H1 (cell line): Measurements from ENCODE around the gene CEACAM7. TPM values are rescaled to one million over a fixed set of nuclear protein-coding genes. Genes with fewer than 3 reads are reported as not detected.

Experiments
- CTCF ChIA-PET: fragments of 300-600 bp; sonication (Branson Sonifier 250); formaldehyde crosslinking; loops from one replicate; lab custom pipeline; 2021; ENCODE audit not compliant: partially characterized antibody; lab: Charles Lee
- POLR2A ChIA-PET: fragments of 300-600 bp; sonication (Branson Sonifier 250); formaldehyde crosslinking; loops from one replicate; lab custom pipeline; 2021; ENCODE audit warnings: inconsistent platforms; ENCODE audit not compliant: partially characterized antibody; lab: Charles Lee
- DNase-seq, 2 experiments: peaks; one replicate each; pipeline versions ENCODE4 v3.0.0 to v3.0.0-alpha.2; 2010 to 2022; ENCODE audit warnings: low spot score in 2 of 2, low read depth in 1 of 2, mixed read lengths in 1 of 2
- FAIRE-seq: peaks from 2 replicates; lab custom pipeline; 2011; peaks lifted over from hg19 to GRCh38; lab: Jason Lieb, UNC
- H2AFZ ChIP-seq: 2 replicates; pipeline ENCODE4 v1.8.1; 2012; ENCODE audit warnings: low read length, inconsistent platforms
- H2AK5ac ChIP-seq: 2 replicates; pipeline ENCODE4 v1.6.1; 2013; ENCODE audit warnings: low read depth, low read length
- H2BK120ac ChIP-seq: replicated peaks from 2 replicates; pipeline ENCODE3; 2013; ENCODE audit warnings: low read depth, low read length, inconsistent platforms
- H2BK12ac ChIP-seq: 2 replicates; pipeline ENCODE4 v1.6.1; 2013; ENCODE audit warnings: low read depth, low read length
- H2BK15ac ChIP-seq: 2 replicates; pipeline ENCODE4 v1.6.1; 2013; ENCODE audit warnings: low read length
- H2BK20ac ChIP-seq: 2 replicates; pipeline ENCODE4 v1.6.1; 2013; ENCODE audit warnings: low read length
- H2BK5ac ChIP-seq: 2 replicates; pipeline ENCODE4 v1.6.1; 2013; ENCODE audit warnings: low read depth, low read length
- H3K14ac ChIP-seq: 2 replicates; pipeline ENCODE4 v1.6.1; 2013; ENCODE audit warnings: inconsistent platforms; ENCODE audit not compliant: insufficient read length
- H3K18ac ChIP-seq: 2 replicates; pipeline ENCODE4 v1.6.1; 2013; ENCODE audit warnings: low read length; ENCODE audit errors: extremely low read depth
- H3K23ac ChIP-seq: 2 replicates; pipeline ENCODE4 v1.6.1; 2013; ENCODE audit warnings: inconsistent platforms; ENCODE audit not compliant: insufficient read length
- H3K23me2 ChIP-seq: 2 replicates; pipeline ENCODE4 v1.6.1; 2013; ENCODE audit warnings: low read depth, low read length
- H3K27ac ChIP-seq: 2 replicates; pipeline ENCODE4 v1.6.1; 2011; ENCODE audit warnings: low read depth, low read length, inconsistent platforms
- H3K27me3 ChIP-seq, 4 experiments: replicated peaks in 1 of 4; 1 replicate in 1 of 4; 2 replicates in 3 of 4; pipeline versions ENCODE4 v1.6.1 to v1.8.1; 2011 to 2013; ENCODE audit warnings: low read length in 3 of 4, mild to moderate bottlenecking in 3 of 4, inconsistent platforms in 2 of 4, mixed read lengths in 2 of 4, moderate library complexity in 1 of 4; ENCODE audit not compliant: control insufficient read depth in 3 of 4, insufficient read depth in 3 of 4; ENCODE audit errors: extremely low read depth in 1 of 4
- H3K36me3 ChIP-seq, 4 experiments: 2 replicates each; pipeline versions ENCODE4 v1.6.1 to v1.8.1; 2011 to 2013; ENCODE audit warnings: mild to moderate bottlenecking in 4 of 4, low read length in 3 of 4, moderate library complexity in 2 of 4, control low read depth in 1 of 4, inconsistent platforms in 1 of 4; ENCODE audit not compliant: insufficient read depth in 4 of 4, control insufficient read depth in 2 of 4
- H3K4ac ChIP-seq: replicated peaks from 2 replicates; pipeline ENCODE3; 2013; ENCODE audit warnings: low read length, low read depth, mixed read lengths, inconsistent platforms; ENCODE audit not compliant: insufficient read length
- H3K4me1 ChIP-seq, 4 experiments: replicated peaks in 1 of 4; 1 replicate in 1 of 4; 2 replicates in 3 of 4; pipeline versions ENCODE4 v1.6.1 to v1.8.1; 2011 to 2013; ENCODE audit warnings: low read length in 3 of 4, inconsistent platforms in 2 of 4, mixed read lengths in 1 of 4; ENCODE audit not compliant: insufficient read depth in 4 of 4, control insufficient read depth in 3 of 4
- H3K4me2 ChIP-seq, 2 experiments: 2 replicates each; pipeline versions ENCODE4 v1.6.1 to v1.8.1; 2011 to 2013; ENCODE audit warnings: low read depth in 2 of 2, low read length in 2 of 2, control low read depth in 1 of 2, inconsistent platforms in 1 of 2, mild to moderate bottlenecking in 1 of 2; ENCODE audit not compliant: insufficient read depth in 1 of 2
- H3K4me3 ChIP-seq, 4 experiments: fragments of 200-600, 300-600 bp in 1 of 4; sonication (generic), shearing (Covaris generic), sonication (Bioruptor Twin) in 1 of 4; 2 replicates each; pipeline versions ENCODE4 v1.5.1 to v1.8.1; 2011 to 2016; ENCODE audit warnings: low read length in 4 of 4, low read depth in 3 of 4, control low read depth in 2 of 4, inconsistent platforms in 2 of 4, mild to moderate bottlenecking in 2 of 4, mixed read lengths in 1 of 4, moderate library complexity in 1 of 4; ENCODE audit not compliant: insufficient read depth in 2 of 4; ENCODE audit errors: extremely low read depth in 1 of 4
- H3K56ac ChIP-seq: replicated peaks from 2 replicates; pipeline ENCODE3; 2013; ENCODE audit warnings: low read depth, mild to moderate bottlenecking, mixed read lengths, low read length, inconsistent platforms; ENCODE audit not compliant: insufficient read length
- H3K79me1 ChIP-seq: 2 replicates; pipeline ENCODE4 v1.6.1; 2013; ENCODE audit warnings: low read depth, low read length, control low read depth
- H3K79me2 ChIP-seq, 2 experiments: 2 replicates each; pipeline versions ENCODE4 v1.6.1 to v1.8.1; 2012 to 2013; ENCODE audit warnings: low read length in 2 of 2, mild to moderate bottlenecking in 2 of 2, inconsistent platforms in 1 of 2; ENCODE audit not compliant: insufficient read depth in 2 of 2, control insufficient read depth in 1 of 2
- H3K9ac ChIP-seq, 4 experiments: replicated peaks in 1 of 4; 1 replicate in 1 of 4; 2 replicates in 3 of 4; pipeline versions ENCODE4 v1.6.1 to v1.8.1; 2011 to 2013; ENCODE audit warnings: low read depth in 3 of 4, low read length in 3 of 4, control low read depth in 2 of 4, mild to moderate bottlenecking in 2 of 4, moderate library complexity in 2 of 4, inconsistent platforms in 1 of 4; ENCODE audit errors: extremely low read depth in 1 of 4
- H3K9me3 ChIP-seq, 2 experiments: 2 replicates each; pipeline versions ENCODE4 v1.6.1 to v1.8.1; 2012 to 2013; ENCODE audit warnings: mild to moderate bottlenecking in 2 of 2, moderate library complexity in 2 of 2, control low read depth in 1 of 2, inconsistent platforms in 1 of 2, low read depth in 1 of 2, low read length in 1 of 2, mixed read lengths in 1 of 2; ENCODE audit not compliant: insufficient read depth in 2 of 2
- H4K20me1 ChIP-seq, 2 experiments: replicated peaks in 1 of 2; 2 replicates each; pipeline versions ENCODE3 to v1.8.1; 2011 to 2013; ENCODE audit warnings: inconsistent platforms in 2 of 2, low read length in 2 of 2, mild to moderate bottlenecking in 1 of 2; ENCODE audit not compliant: insufficient read depth in 2 of 2, control insufficient read depth in 1 of 2
- H4K5ac ChIP-seq: 2 replicates; pipeline ENCODE4 v1.6.1; 2013; ENCODE audit warnings: low read length, low read depth, mixed read lengths, inconsistent platforms; ENCODE audit not compliant: insufficient read length
- H4K8ac ChIP-seq: 2 replicates; pipeline ENCODE4 v1.8.0; 2013; ENCODE audit warnings: mild to moderate bottlenecking, moderate library complexity, low read length, inconsistent platforms; ENCODE audit not compliant: insufficient read depth; ENCODE audit errors: extremely low read depth
- H4K91ac ChIP-seq: replicated peaks from 2 replicates; pipeline ENCODE3; 2013; ENCODE audit warnings: low read length, mixed read lengths, inconsistent platforms; ENCODE audit not compliant: insufficient read length
- GTF2F1 ChIP-seq: IDR thresholded peaks from 2 replicates; pipeline ENCODE4 v1.6.1; 2012; ENCODE audit warnings: low read depth, low read length, improper control_type of control experiment, borderline replicate concordance
- WGBS, 2 experiments: shearing (Covaris generic) in 1 of 2; methylation state at CpG; one replicate each; pipeline versions ENCODE4 v1.1.6 to v1.1.7; 2013 to 2015; ENCODE audit warnings: low lambda C conversion rate in 2 of 2, mixed read lengths in 2 of 2, inconsistent platforms in 1 of 2, low coverage in 1 of 2, missing lambda C conversion rate in 1 of 2; ENCODE audit not compliant: insufficient replicate concordance in 2 of 2, insufficient coverage in 1 of 2, insufficient read length in 1 of 2; ENCODE audit errors: extremely low coverage in 1 of 2, missing lambda C conversion rate in 1 of 2; 5-methylcytosine and 5-hydroxymethylcytosine counted together
- polyA plus RNA-seq, 7 experiments: library from polyadenylated mRNA; depleted of rRNA in 3 of 7; stranded (reverse) in 5 of 7; unstranded in 2 of 7; fragments of >200 nt in 5 of 7; fragments of 200-250 nt in 2 of 7; gene quantifications; 1 replicate in 5 of 7; 2 replicates in 1 of 7; 4 replicates in 1 of 7; pipeline versions ENCODE4 v1.2.1 to v1.2.3, GENCODE V29; 2011 to 2013; ENCODE audit warnings: missing spikeins in 2 of 7, mixed read lengths in 2 of 7
- total RNA-seq: library from RNA; stranded (reverse); fragmentation: NEBNext Ultra II Directional; extraction: Animal tissue kit (Norgen Biotek cat#: 25700); gene quantifications from 2 replicates; pipeline ENCODE4 v1.2.1, GENCODE V29; 2021

Gene CEACAM7
- total and polyA plus RNA-seq, 2 of the 8 experiments (the other 6 are each of a cell fraction or from before 2014, with no cell fraction given) = not detected

GRCh38 chr19:41699968-41700323 lies 11.9 kb upstream of the CEACAM7 start:
- Histone ChIP-seq H4K91ac (no peak overlapping the region), H3K18ac (no peak overlapping the region), H4K8ac (no peak overlapping the region), H2BK20ac (no peak overlapping the region), H2AK5ac (no peak overlapping the region), H2BK12ac (no peak overlapping the region), H3K9me3 (peaks cover 86 to 91% of the 10 kb centered on the region in 2 experiments), H2BK5ac (no peak overlapping the region), H3K27ac (no peak overlapping the region), H3K56ac (no peak overlapping the region), H3K23ac (no peak overlapping the region), H3K79me1 (no peaks in the 10 kb centered on the region), H3K79me2 (no peaks in the 10 kb centered on the region), H3K4me3 (no peak overlapping the region), H3K4me2 (no peak overlapping the region), H3K23me2 (no peaks in the 10 kb centered on the region), H3K9ac (no peak overlapping the region), H3K27me3 (no peaks in the 10 kb centered on the region), H2BK15ac (no peak overlapping the region), H3K4ac (no peak overlapping the region), H4K20me1 (no peaks in the 10 kb centered on the region), H3K36me3 (no peaks in the 10 kb centered on the region), H3K4me1 (no peaks in the 10 kb centered on the region), H4K5ac (no peak overlapping the region), H2BK120ac (no peak overlapping the region), H3K14ac (no peak overlapping the region), H2AFZ (no peak overlapping the region)
- FAIRE-seq = no peak
- ChIA-PET CTCF (interaction anchor here (0.9 to 1.2 kb wide), 2 partner anchors 9 to 54 kb away, joined by 3 read pairs; no protein-coding TSS in a partner anchor), POLR2A (no interaction called here)
- no peak for DNase-seq
- WGBS, 2 experiments = 50% methylated on average over 2 of the region's 2 CpGs; no CpG with 5 or more reads in 1 of the 2 experiments
- no peak for TF ChIP-seq GTF2F1
